Lower leg skin (tissue), 4 donors: ENCODE data around the gene COL21A1. TPM values are rescaled to one million over a fixed set of nuclear protein-coding genes. Genes with fewer than 3 reads are reported as not detected.

Source experiments
- DNase-seq, 2 donors: peaks; one replicate each; pipeline ENCODE4 v3.0.0-alpha.2; 2019; ENCODE audit warnings: low spot score in 2 of 2
- H3K4me3 ChIP-seq: fragments of 200-600 bp; sonication (generic); 2 replicates; pipeline ENCODE4 v1.5.1; 2017; ENCODE audit warnings: mild to moderate bottlenecking, low read depth; ENCODE audit not compliant: poor library complexity, severe bottlenecking
- CTCF ChIP-seq, 3 donors: fragments of 450-650 bp; IDR thresholded peaks; one replicate each; pipeline ENCODE4 v1.5.1; 2016; ENCODE audit warnings: antibody characterized with exemption in 3 of 3, mild to moderate bottlenecking in 3 of 3, moderate library complexity in 2 of 3
- POLR2A ChIP-seq, 2 donors: fragments of 450-650 bp; IDR thresholded peaks; one replicate each; pipeline ENCODE4 v1.6.1; 2016 to 2017; ENCODE audit warnings: antibody characterized with exemption in 2 of 2, mild to moderate bottlenecking in 1 of 2, moderate library complexity in 1 of 2
- WGBS, 2 donors: methylation state at CpG; one replicate each; pipeline ENCODE4 v1.1.5; 2018; 5-methylcytosine and 5-hydroxymethylcytosine counted together
- intact Hi-C: fragments of 100-400 bp; cut with DNase I; formaldehyde crosslinking; loops from one replicate; pipeline ENCODE4 v1.15.0; 2023; ENCODE audit warnings: low total_unique reads
- total RNA-seq, 4 donors: library from RNA; depleted of rRNA; stranded (reverse); fragments of >200 nt; gene quantifications; one replicate each; pipeline ENCODE4 v1.1.0, GENCODE V29; 2016

Gene COL21A1
- total RNA-seq, 4 donors from 2014 or later = 1.9 to 8.3 (median 5.4) TPM

DNA sequence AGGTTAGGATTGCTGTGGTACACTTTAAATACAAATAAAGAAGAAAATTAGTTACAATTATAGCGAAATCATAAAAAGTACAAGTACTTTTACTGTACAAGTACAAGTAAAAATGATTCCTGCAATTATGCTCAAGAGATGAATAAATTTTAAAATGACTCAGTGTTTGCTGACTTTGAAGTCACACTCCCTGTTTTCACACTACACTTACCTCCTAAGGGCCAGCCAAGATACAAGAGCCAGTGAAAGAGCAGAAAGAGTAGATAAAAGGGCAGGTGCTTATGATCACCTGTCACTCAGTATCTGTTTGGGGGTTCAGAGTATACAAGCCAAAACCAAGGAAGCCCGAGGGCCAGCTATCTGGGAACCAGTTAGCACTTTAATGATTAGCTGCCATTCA, 41.0 kb upstream of the COL21A1 start:
- TF ChIP-seq POLR2A (IDR thresholded peaks at IDR 0.05) (no peak), CTCF (IDR thresholded peaks at IDR 0.05) (no peak)
- DNase-seq = no peak
- WGBS, 2 donors = 73 to 75% methylated on average over 2 of the region's 2 CpGs
- no peak overlapping the region for H3K4me3 ChIP-seq
- intact Hi-C loops = no loop called here

- TF ChIP-seq CTCF (IDR thresholded peaks at IDR 0.05) (no peak), POLR2A (IDR thresholded peaks at IDR 0.05) (no peak)
- no peak overlapping the region for H3K4me3 ChIP-seq
- no peak for DNase-seq
- intact Hi-C loops = no loop called here
Observed at GRCh38 chr6:56282391-56282790, 35.0 kb upstream of the COL21A1 start.

DNA sequence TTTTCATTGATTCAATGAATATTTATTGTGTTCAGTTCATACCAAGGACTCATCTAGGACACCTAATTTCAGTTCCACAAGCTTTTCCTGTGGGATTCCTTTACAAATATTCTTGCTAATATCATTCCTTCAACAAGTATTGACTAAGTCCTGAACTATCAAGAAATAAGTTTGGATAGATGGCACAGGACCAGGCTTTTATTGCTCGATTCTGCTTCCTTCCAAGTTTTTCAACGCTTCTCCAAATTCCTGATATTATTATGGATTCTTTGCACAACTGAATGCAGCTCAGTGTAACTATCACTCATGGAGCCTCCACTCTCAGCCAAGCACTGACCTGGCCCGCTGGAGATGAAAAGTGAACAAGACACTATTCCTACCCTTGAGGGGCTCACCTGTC, 32.7 kb upstream of the COL21A1 start:
- WGBS, 2 donors = 85 to 88% methylated on average over 3 of the region's 3 CpGs
- TF ChIP-seq CTCF (IDR thresholded peaks at IDR 0.05) (no peak), POLR2A (IDR thresholded peaks at IDR 0.05) (no peak)
- intact Hi-C loops = no loop called here

DNA sequence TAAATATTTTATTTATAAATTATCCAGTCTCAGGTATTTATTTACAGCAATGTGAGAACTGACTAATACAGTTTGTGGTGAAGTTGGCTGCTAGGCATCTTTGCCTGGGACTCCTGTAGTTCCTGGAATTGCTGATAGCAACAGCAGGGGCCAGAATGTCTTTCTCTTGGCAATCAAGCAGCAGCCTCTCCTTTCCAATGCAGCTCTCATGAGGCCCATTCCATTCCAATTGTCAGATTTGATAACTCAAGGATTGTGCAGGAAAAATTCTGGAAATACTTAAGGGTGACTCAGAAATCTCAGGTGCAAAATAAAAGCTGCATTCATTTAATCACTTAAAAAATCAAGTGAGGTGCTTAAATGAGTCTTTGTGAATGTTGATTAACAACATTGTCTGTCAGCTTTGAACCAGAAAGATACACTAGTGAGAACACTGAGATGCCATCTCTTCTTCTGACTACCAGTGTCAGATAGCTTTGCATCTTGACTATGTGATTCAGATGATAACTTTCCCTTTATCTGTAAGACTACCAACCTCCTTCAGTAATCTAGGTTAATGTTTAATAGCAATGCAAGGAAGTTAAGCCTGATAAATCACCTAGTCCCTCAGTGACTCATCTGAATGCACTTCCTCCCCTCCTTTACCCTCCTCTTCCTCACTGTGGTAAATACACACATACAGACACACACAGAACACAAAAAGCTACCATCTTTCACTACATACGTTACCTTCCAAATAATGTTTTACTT, 32.1 kb upstream of the COL21A1 start:
- no peak for TF ChIP-seq POLR2A (IDR thresholded peaks at IDR 0.05)
- no peak for DNase-seq
- intact Hi-C loops = no loop called here
- WGBS, 2 donors = 91 to 97% methylated on average over 1 of the region's 1 CpG
- H3K4me3 ChIP-seq = no peak overlapping the region

More for the DNA sequence above, 32.7 kb upstream of the COL21A1 start:
- no peak for DNase-seq
- no peak overlapping the region for H3K4me3 ChIP-seq

GRCh38 chr6:56278171-56278591, 30.8 kb upstream of the COL21A1 start:
- H3K4me3 ChIP-seq = no peak overlapping the region
- DNase-seq = no peak
- TF ChIP-seq CTCF (IDR thresholded peaks at IDR 0.05) = no peak
- no peak for TF ChIP-seq POLR2A (IDR thresholded peaks at IDR 0.05)
- 62 to 65% methylated on average over 2 of the region's 2 CpGs for WGBS, 2 donors
- intact Hi-C loops = no loop called here

- WGBS, 2 donors = 97 to 100% methylated on average over 1 of the region's 1 CpG
- DNase-seq = no peak
- no peak overlapping the region for H3K4me3 ChIP-seq
- intact Hi-C loops = no loop called here
- TF ChIP-seq CTCF (IDR thresholded peaks at IDR 0.05) = no peak
- no peak for TF ChIP-seq POLR2A (IDR thresholded peaks at IDR 0.05)
Observed at GRCh38 chr6:56270812-56271441, 23.5 kb upstream of the COL21A1 start.
